H1 (cell line): ENCODE data around the gene ATP5F1C. TPM values are rescaled to one million over a fixed set of nuclear protein-coding genes. Genes with fewer than 3 reads are reported as not detected.

Experiments used
- CTCF ChIA-PET: fragments of 300-600 bp; sonication (Branson Sonifier 250); formaldehyde crosslinking; loops from one replicate; lab custom pipeline; 2021; ENCODE audit not compliant: partially characterized antibody; lab: Charles Lee
- POLR2A ChIA-PET: fragments of 300-600 bp; sonication (Branson Sonifier 250); formaldehyde crosslinking; loops from one replicate; lab custom pipeline; 2021; ENCODE audit warnings: inconsistent platforms; ENCODE audit not compliant: partially characterized antibody; lab: Charles Lee
- DNase-seq, 2 experiments: peaks; one replicate each; pipeline versions ENCODE4 v3.0.0 to v3.0.0-alpha.2; 2010 to 2022; ENCODE audit warnings: low spot score in 2 of 2, low read depth in 1 of 2, mixed read lengths in 1 of 2
- FAIRE-seq: peaks from 2 replicates; lab custom pipeline; 2011; peaks lifted over from hg19 to GRCh38; lab: Jason Lieb, UNC
- H2AFZ ChIP-seq: 2 replicates; pipeline ENCODE4 v1.8.1; 2012; ENCODE audit warnings: low read length, inconsistent platforms
- H2AK5ac ChIP-seq: 2 replicates; pipeline ENCODE4 v1.6.1; 2013; ENCODE audit warnings: low read depth, low read length
- H2BK120ac ChIP-seq: replicated peaks from 2 replicates; pipeline ENCODE3; 2013; ENCODE audit warnings: low read depth, low read length, inconsistent platforms
- H2BK12ac ChIP-seq: 2 replicates; pipeline ENCODE4 v1.6.1; 2013; ENCODE audit warnings: low read depth, low read length
- H2BK15ac ChIP-seq: 2 replicates; pipeline ENCODE4 v1.6.1; 2013; ENCODE audit warnings: low read length
- H2BK20ac ChIP-seq: 2 replicates; pipeline ENCODE4 v1.6.1; 2013; ENCODE audit warnings: low read length
- H2BK5ac ChIP-seq: 2 replicates; pipeline ENCODE4 v1.6.1; 2013; ENCODE audit warnings: low read depth, low read length
- H3K14ac ChIP-seq: 2 replicates; pipeline ENCODE4 v1.6.1; 2013; ENCODE audit warnings: inconsistent platforms; ENCODE audit not compliant: insufficient read length
- H3K18ac ChIP-seq: 2 replicates; pipeline ENCODE4 v1.6.1; 2013; ENCODE audit warnings: low read length; ENCODE audit errors: extremely low read depth
- H3K23ac ChIP-seq: 2 replicates; pipeline ENCODE4 v1.6.1; 2013; ENCODE audit warnings: inconsistent platforms; ENCODE audit not compliant: insufficient read length
- H3K23me2 ChIP-seq: 2 replicates; pipeline ENCODE4 v1.6.1; 2013; ENCODE audit warnings: low read depth, low read length
- H3K27ac ChIP-seq: 2 replicates; pipeline ENCODE4 v1.6.1; 2011; ENCODE audit warnings: low read depth, low read length, inconsistent platforms
- H3K27me3 ChIP-seq, 4 experiments: replicated peaks in 1 of 4; 1 replicate in 1 of 4; 2 replicates in 3 of 4; pipeline versions ENCODE4 v1.6.1 to v1.8.1; 2011 to 2013; ENCODE audit warnings: low read length in 3 of 4, mild to moderate bottlenecking in 3 of 4, inconsistent platforms in 2 of 4, mixed read lengths in 2 of 4, moderate library complexity in 1 of 4; ENCODE audit not compliant: control insufficient read depth in 3 of 4, insufficient read depth in 3 of 4; ENCODE audit errors: extremely low read depth in 1 of 4
- H3K36me3 ChIP-seq, 4 experiments: 2 replicates each; pipeline versions ENCODE4 v1.6.1 to v1.8.1; 2011 to 2013; ENCODE audit warnings: mild to moderate bottlenecking in 4 of 4, low read length in 3 of 4, moderate library complexity in 2 of 4, control low read depth in 1 of 4, inconsistent platforms in 1 of 4; ENCODE audit not compliant: insufficient read depth in 4 of 4, control insufficient read depth in 2 of 4
- H3K4ac ChIP-seq: replicated peaks from 2 replicates; pipeline ENCODE3; 2013; ENCODE audit warnings: low read length, low read depth, mixed read lengths, inconsistent platforms; ENCODE audit not compliant: insufficient read length
- H3K4me1 ChIP-seq, 4 experiments: replicated peaks in 1 of 4; 1 replicate in 1 of 4; 2 replicates in 3 of 4; pipeline versions ENCODE4 v1.6.1 to v1.8.1; 2011 to 2013; ENCODE audit warnings: low read length in 3 of 4, inconsistent platforms in 2 of 4, mixed read lengths in 1 of 4; ENCODE audit not compliant: insufficient read depth in 4 of 4, control insufficient read depth in 3 of 4
- H3K4me2 ChIP-seq, 2 experiments: 2 replicates each; pipeline versions ENCODE4 v1.6.1 to v1.8.1; 2011 to 2013; ENCODE audit warnings: low read depth in 2 of 2, low read length in 2 of 2, control low read depth in 1 of 2, inconsistent platforms in 1 of 2, mild to moderate bottlenecking in 1 of 2; ENCODE audit not compliant: insufficient read depth in 1 of 2
- H3K4me3 ChIP-seq, 4 experiments: fragments of 200-600, 300-600 bp in 1 of 4; sonication (generic), shearing (Covaris generic), sonication (Bioruptor Twin) in 1 of 4; 2 replicates each; pipeline versions ENCODE4 v1.5.1 to v1.8.1; 2011 to 2016; ENCODE audit warnings: low read length in 4 of 4, low read depth in 3 of 4, control low read depth in 2 of 4, inconsistent platforms in 2 of 4, mild to moderate bottlenecking in 2 of 4, mixed read lengths in 1 of 4, moderate library complexity in 1 of 4; ENCODE audit not compliant: insufficient read depth in 2 of 4; ENCODE audit errors: extremely low read depth in 1 of 4
- H3K56ac ChIP-seq: replicated peaks from 2 replicates; pipeline ENCODE3; 2013; ENCODE audit warnings: low read depth, mild to moderate bottlenecking, mixed read lengths, low read length, inconsistent platforms; ENCODE audit not compliant: insufficient read length
- H3K79me1 ChIP-seq: 2 replicates; pipeline ENCODE4 v1.6.1; 2013; ENCODE audit warnings: low read depth, low read length, control low read depth
- H3K79me2 ChIP-seq, 2 experiments: 2 replicates each; pipeline versions ENCODE4 v1.6.1 to v1.8.1; 2012 to 2013; ENCODE audit warnings: low read length in 2 of 2, mild to moderate bottlenecking in 2 of 2, inconsistent platforms in 1 of 2; ENCODE audit not compliant: insufficient read depth in 2 of 2, control insufficient read depth in 1 of 2
- H3K9ac ChIP-seq, 4 experiments: replicated peaks in 1 of 4; 1 replicate in 1 of 4; 2 replicates in 3 of 4; pipeline versions ENCODE4 v1.6.1 to v1.8.1; 2011 to 2013; ENCODE audit warnings: low read depth in 3 of 4, low read length in 3 of 4, control low read depth in 2 of 4, mild to moderate bottlenecking in 2 of 4, moderate library complexity in 2 of 4, inconsistent platforms in 1 of 4; ENCODE audit errors: extremely low read depth in 1 of 4
- H3K9me3 ChIP-seq, 2 experiments: 2 replicates each; pipeline versions ENCODE4 v1.6.1 to v1.8.1; 2012 to 2013; ENCODE audit warnings: mild to moderate bottlenecking in 2 of 2, moderate library complexity in 2 of 2, control low read depth in 1 of 2, inconsistent platforms in 1 of 2, low read depth in 1 of 2, low read length in 1 of 2, mixed read lengths in 1 of 2; ENCODE audit not compliant: insufficient read depth in 2 of 2
- H4K20me1 ChIP-seq, 2 experiments: replicated peaks in 1 of 2; 2 replicates each; pipeline versions ENCODE3 to v1.8.1; 2011 to 2013; ENCODE audit warnings: inconsistent platforms in 2 of 2, low read length in 2 of 2, mild to moderate bottlenecking in 1 of 2; ENCODE audit not compliant: insufficient read depth in 2 of 2, control insufficient read depth in 1 of 2
- H4K5ac ChIP-seq: 2 replicates; pipeline ENCODE4 v1.6.1; 2013; ENCODE audit warnings: low read length, low read depth, mixed read lengths, inconsistent platforms; ENCODE audit not compliant: insufficient read length
- H4K8ac ChIP-seq: 2 replicates; pipeline ENCODE4 v1.8.0; 2013; ENCODE audit warnings: mild to moderate bottlenecking, moderate library complexity, low read length, inconsistent platforms; ENCODE audit not compliant: insufficient read depth; ENCODE audit errors: extremely low read depth
- H4K91ac ChIP-seq: replicated peaks from 2 replicates; pipeline ENCODE3; 2013; ENCODE audit warnings: low read length, mixed read lengths, inconsistent platforms; ENCODE audit not compliant: insufficient read length
- BCL11A ChIP-seq, 2 experiments: IDR thresholded peaks; one replicate each; pipeline ENCODE4 v1.6.1; 2011; ENCODE audit warnings: low read depth in 2 of 2, low read length in 2 of 2, mild to moderate bottlenecking in 2 of 2
- CHD2 ChIP-seq: IDR thresholded peaks from 2 replicates; pipeline ENCODE4 v1.6.1; 2012; ENCODE audit warnings: low read length, improper control_type of control experiment
- CREB1 ChIP-seq: IDR thresholded peaks from 2 replicates; pipeline ENCODE4 v1.6.1; 2012; ENCODE audit warnings: inconsistent platforms
- EZH2 ChIP-seq: fragments of 200-600 bp; sonication (generic); IDR thresholded peaks from 2 replicates; pipeline ENCODE4 v1.7.1; 2012; ENCODE audit warnings: low read depth, mild to moderate bottlenecking, moderate library complexity, low read length, inconsistent platforms; ENCODE audit not compliant: severe bottlenecking
- KDM5A ChIP-seq: fragments of 200-600 bp; IDR thresholded peaks from 2 replicates; pipeline ENCODE4 v1.7.1; 2012; ENCODE audit warnings: mild to moderate bottlenecking, low read length, inconsistent platforms, mixed read lengths
- MAFK ChIP-seq: IDR thresholded peaks from 2 replicates; pipeline ENCODE4 v1.6.1; 2012; ENCODE audit warnings: low read depth, mild to moderate bottlenecking, improper control_type of control experiment, low read length
- NRF1 ChIP-seq: IDR thresholded peaks from 2 replicates; pipeline ENCODE4 v1.6.1; 2011; ENCODE audit warnings: mild to moderate bottlenecking, low read depth, low read length, improper control_type of control experiment
- POLR2AphosphoS5 ChIP-seq: IDR thresholded peaks from 2 replicates; pipeline ENCODE4 v1.6.1; 2011; ENCODE audit warnings: low read depth, low read length
- RAD21 ChIP-seq, 2 experiments: IDR thresholded peaks in 1 of 2; conservative IDR thresholded peaks in 1 of 2; 2 replicates each; pipeline ENCODE4 v1.6.1; 2011; ENCODE audit warnings: low read depth in 2 of 2, low read length in 2 of 2, improper control_type of control experiment in 1 of 2, inconsistent platforms in 1 of 2, mild to moderate bottlenecking in 1 of 2, moderate library complexity in 1 of 2
- RBBP5 ChIP-seq: IDR thresholded peaks from 2 replicates; pipeline ENCODE4 v1.7.1; 2012; ENCODE audit warnings: low read depth, mild to moderate bottlenecking, inconsistent platforms, low read length, moderate library complexity, borderline replicate concordance
- RXRA ChIP-seq: IDR thresholded peaks from 2 replicates; pipeline ENCODE4 v1.6.1; 2011; ENCODE audit warnings: low read depth, mild to moderate bottlenecking, low read length, moderate library complexity; ENCODE audit not compliant: insufficient read depth
- SIX5 ChIP-seq: IDR thresholded peaks from 2 replicates; pipeline ENCODE4 v1.6.1; 2011; ENCODE audit warnings: mild to moderate bottlenecking, low read depth, low read length
- WGBS, 2 experiments: shearing (Covaris generic) in 1 of 2; methylation state at CpG; one replicate each; pipeline versions ENCODE4 v1.1.6 to v1.1.7; 2013 to 2015; ENCODE audit warnings: low lambda C conversion rate in 2 of 2, mixed read lengths in 2 of 2, inconsistent platforms in 1 of 2, low coverage in 1 of 2, missing lambda C conversion rate in 1 of 2; ENCODE audit not compliant: insufficient replicate concordance in 2 of 2, insufficient coverage in 1 of 2, insufficient read length in 1 of 2; ENCODE audit errors: extremely low coverage in 1 of 2, missing lambda C conversion rate in 1 of 2; 5-methylcytosine and 5-hydroxymethylcytosine counted together
- polyA plus RNA-seq, 7 experiments: library from polyadenylated mRNA; depleted of rRNA in 3 of 7; stranded (reverse) in 5 of 7; unstranded in 2 of 7; fragments of >200 nt in 5 of 7; fragments of 200-250 nt in 2 of 7; gene quantifications; 1 replicate in 5 of 7; 2 replicates in 1 of 7; 4 replicates in 1 of 7; pipeline versions ENCODE4 v1.2.1 to v1.2.3, GENCODE V29; 2011 to 2013; ENCODE audit warnings: missing spikeins in 2 of 7, mixed read lengths in 2 of 7
- total RNA-seq: library from RNA; stranded (reverse); fragmentation: NEBNext Ultra II Directional; extraction: Animal tissue kit (Norgen Biotek cat#: 25700); gene quantifications from 2 replicates; pipeline ENCODE4 v1.2.1, GENCODE V29; 2021
- TF ChIP-seq, protein P1 (sequence below): IDR thresholded peaks from 2 replicates; pipeline ENCODE4 v1.6.1; 2012; ENCODE audit warnings: inconsistent platforms

ATP5F1C gene
- total and polyA plus RNA-seq, 2 of the 8 experiments (the other 6 are each of a cell fraction or from before 2014, with no cell fraction given), result 221 to 265 TPM

DNA sequence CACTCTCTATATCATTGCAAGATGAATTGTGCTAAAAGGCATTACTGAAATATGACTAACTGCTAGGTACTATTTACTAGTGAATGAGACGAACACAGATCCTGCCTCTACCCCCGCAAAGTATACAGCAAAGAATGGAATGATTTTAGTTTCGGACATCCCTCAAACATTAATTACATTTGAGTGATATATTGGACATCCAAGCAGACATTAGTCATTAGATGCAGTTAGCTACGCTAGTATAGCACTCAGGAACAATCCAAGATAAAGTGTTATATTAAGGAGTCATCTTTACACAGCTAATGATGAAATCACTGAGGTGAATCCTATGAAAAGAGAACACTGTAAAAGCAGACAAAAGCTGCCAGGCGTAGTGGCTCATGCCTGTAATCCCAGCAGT lies 23.0 kb downstream of the ATP5F1C start:
- no peak overlapping the region for H4K5ac ChIP-seq
- H4K91ac ChIP-seq, result no peak overlapping the region
- TF ChIP-seq RXRA, result no peak
- TF ChIP-seq CHD2, result no peak
- TF ChIP-seq NRF1, result no peak
- no peak for TF ChIP-seq SIX5
- no peak for TF ChIP-seq CREB1
- no peak for TF ChIP-seq POLR2AphosphoS5
- TF ChIP-seq, protein P1, sequence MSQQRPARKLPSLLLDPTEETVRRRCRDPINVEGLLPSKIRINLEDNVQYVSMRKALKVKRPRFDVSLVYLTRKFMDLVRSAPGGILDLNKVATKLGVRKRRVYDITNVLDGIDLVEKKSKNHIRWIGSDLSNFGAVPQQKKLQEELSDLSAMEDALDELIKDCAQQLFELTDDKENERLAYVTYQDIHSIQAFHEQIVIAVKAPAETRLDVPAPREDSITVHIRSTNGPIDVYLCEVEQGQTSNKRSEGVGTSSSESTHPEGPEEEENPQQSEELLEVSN, result no peak
- TF ChIP-seq MAFK, result no peak
- TF ChIP-seq RAD21 (IDR thresholded peaks at IDR 0.05 in 1 of 2, conservative IDR thresholded peaks at IDR 0.05 in 1 of 2; ENCODE audit: low read depth in 2 of 2, low read length in 2 of 2), result no peak
- TF ChIP-seq EZH2, result no peak
- TF ChIP-seq RBBP5, result no peak
- no peak for TF ChIP-seq KDM5A
- no peak for TF ChIP-seq BCL11A (IDR thresholded peaks at IDR 0.05; ENCODE audit: low read depth in 2 of 2, low read length in 2 of 2)
- H3K4ac ChIP-seq, result no peak overlapping the region
- H3K4me2 ChIP-seq, result no peak overlapping the region
- POLR2A ChIA-PET, result no interaction called here
- no peak for FAIRE-seq
- H3K4me1 ChIP-seq, result no peaks in the 10 kb centered on the region
- H3K4me3 ChIP-seq, result no peak overlapping the region
- H3K56ac ChIP-seq, result no peak overlapping the region
- no peaks in the 10 kb centered on the region for H4K20me1 ChIP-seq
- no peak overlapping the region for H3K14ac ChIP-seq
- no peaks in the 10 kb centered on the region for H3K79me1 ChIP-seq
- H2BK20ac ChIP-seq, result no peak overlapping the region
- no peaks in the 10 kb centered on the region for H3K9me3 ChIP-seq
- no peak overlapping the region for H2BK15ac ChIP-seq
- no peak overlapping the region for H3K23ac ChIP-seq
- no peaks in the 10 kb centered on the region for H3K27me3 ChIP-seq
- no peak overlapping the region for H2AK5ac ChIP-seq
- H3K23me2 ChIP-seq, result no peaks in the 10 kb centered on the region
- H2BK120ac ChIP-seq, result no peak overlapping the region
- CTCF ChIA-PET, result interaction anchor here (1.4 kb wide), 1 partner anchor 22 kb away, joined by 3 read pairs; no protein-coding TSS in a partner anchor
- no peak overlapping the region for H3K18ac ChIP-seq
- no peak overlapping the region for H4K8ac ChIP-seq
- no peak overlapping the region for H2BK12ac ChIP-seq
- no peaks in the 10 kb centered on the region for H3K79me2 ChIP-seq
- H3K36me3 ChIP-seq, result peaks cover 0 to 19% (median 6%) of the 10 kb centered on the region in 4 experiments; a peak in 4 of 8 replicates
- 85% methylated on average over 5 of the region's 5 CpGs; no CpG with 5 or more reads in 1 of the 2 experiments for WGBS, 2 experiments
- no peak for DNase-seq
- H2BK5ac ChIP-seq, result no peak overlapping the region
- no peak overlapping the region for H3K27ac ChIP-seq
- no peak overlapping the region for H3K9ac ChIP-seq
- H2AFZ ChIP-seq, result no peak overlapping the region
